ENCODE results near the gene VPS13A.

DNA sequence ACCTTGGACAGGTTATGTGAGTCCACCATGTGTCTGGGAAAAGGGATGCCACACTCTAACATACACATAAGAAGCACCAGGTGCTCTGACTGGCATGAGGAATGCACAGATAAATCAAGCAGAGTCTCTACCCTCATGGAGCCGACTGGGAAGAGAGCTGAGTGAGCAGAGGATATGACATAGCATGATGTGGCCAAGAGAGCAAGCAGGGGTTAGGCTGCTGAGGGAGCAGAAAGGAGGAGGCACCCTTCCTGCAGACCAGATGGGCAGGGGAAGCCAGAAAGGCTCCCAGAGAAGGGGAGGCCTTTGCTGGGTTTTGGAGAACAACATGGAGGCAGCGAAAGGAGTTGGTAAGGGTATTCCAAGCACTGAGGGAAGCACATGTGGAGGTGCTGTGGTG, 247.7 kb downstream of the VPS13A start:
- TF ChIP-seq POLR2AphosphoS5 (IDR thresholded peaks at IDR 0.05; ENCODE audit: control insufficient read depth, insufficient read depth, low read depth, low read length) (no peak), FOXA3 (CRISPR knock-in tag; conservative IDR thresholded peaks at IDR 0.05 in 1 of 2, IDR thresholded peaks at IDR 0.05 in 1 of 2) (no peak), CREM (IDR thresholded peaks at IDR 0.05; ENCODE audit: low read depth) (no peak), POU5F1 (IDR thresholded peaks at IDR 0.05; ENCODE audit: borderline replicate concordance, low read depth, low read length, partially characterized antibody) (no peak), CTCF (IDR thresholded peaks at IDR 0.05 in 2 of 3, conservative IDR thresholded peaks at IDR 0.05 in 1 of 3; ENCODE audit: insufficient read depth in 2 of 3, low read depth in 1 of 3, low read length in 3 of 3) (no peak), RBBP5 (IDR thresholded peaks at IDR 0.05; ENCODE audit: borderline replicate concordance, insufficient read depth, low read length, poor library complexity, severe bottlenecking) (no peak), ZNF24 (IDR thresholded peaks at IDR 0.05) (no peak), EZH2 (IDR thresholded peaks at IDR 0.05; ENCODE audit: borderline replicate concordance, low read depth, low read length) (no peak), ZFX (CRISPR knock-in tag; IDR thresholded peaks at IDR 0.05) (no peak), ZNF561 (CRISPR knock-in tag; conservative IDR thresholded peaks at IDR 0.05) (no peak)
- TF ChIP-seq, protein P1, sequence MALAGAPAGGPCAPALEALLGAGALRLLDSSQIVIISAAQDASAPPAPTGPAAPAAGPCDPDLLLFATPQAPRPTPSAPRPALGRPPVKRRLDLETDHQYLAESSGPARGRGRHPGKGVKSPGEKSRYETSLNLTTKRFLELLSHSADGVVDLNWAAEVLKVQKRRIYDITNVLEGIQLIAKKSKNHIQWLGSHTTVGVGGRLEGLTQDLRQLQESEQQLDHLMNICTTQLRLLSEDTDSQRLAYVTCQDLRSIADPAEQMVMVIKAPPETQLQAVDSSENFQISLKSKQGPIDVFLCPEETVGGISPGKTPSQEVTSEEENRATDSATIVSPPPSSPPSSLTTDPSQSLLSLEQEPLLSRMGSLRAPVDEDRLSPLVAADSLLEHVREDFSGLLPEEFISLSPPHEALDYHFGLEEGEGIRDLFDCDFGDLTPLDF (CRISPR knock-in tag; IDR thresholded peaks at IDR 0.05), result no peak

All from K562 (cell line).